Liver (tissue), 9 donors: ENCODE data around the gene COL20A1. TPM values are rescaled to one million over a fixed set of nuclear protein-coding genes. Genes with fewer than 3 reads are reported as not detected.

Source experiments
- DNase-seq: peaks from one replicate; pipeline ENCODE4 v3.0.0-alpha.2; 2017; ENCODE audit warnings: low spot score
- H3K27ac ChIP-seq, 2 donors: one replicate each; pipeline ENCODE4 v1.7.0; 2013; ENCODE audit warnings: inconsistent platforms in 2 of 2, low read length in 2 of 2, control low read depth in 1 of 2, low read depth in 1 of 2, mild to moderate bottlenecking in 1 of 2
- H3K27me3 ChIP-seq, 4 donors: one replicate each; pipeline versions ENCODE4 v1.6.1 to v1.7.0; 2013; ENCODE audit warnings: low read length in 3 of 4, inconsistent platforms in 1 of 4, mild to moderate bottlenecking in 1 of 4, moderate library complexity in 1 of 4; ENCODE audit not compliant: control insufficient read depth in 4 of 4, insufficient read depth in 4 of 4
- H3K36me3 ChIP-seq, 4 donors: one replicate each; pipeline versions ENCODE4 v1.6.1 to v1.7.0; 2013; ENCODE audit warnings: low read length in 3 of 4, mild to moderate bottlenecking in 3 of 4, low read depth in 1 of 4, moderate library complexity in 1 of 4; ENCODE audit not compliant: control insufficient read depth in 4 of 4, insufficient read depth in 3 of 4
- H3K4me1 ChIP-seq, 4 donors: one replicate each; pipeline versions ENCODE4 v1.6.1 to v1.7.0; 2013; ENCODE audit warnings: low read length in 3 of 4, mild to moderate bottlenecking in 3 of 4, moderate library complexity in 1 of 4; ENCODE audit not compliant: control insufficient read depth in 4 of 4, insufficient read depth in 4 of 4
- H3K4me3 ChIP-seq, 3 donors: one replicate each; pipeline versions ENCODE4 v1.6.1 to v1.7.0; 2013; ENCODE audit warnings: low read length in 3 of 3, control low read depth in 1 of 3, low read depth in 1 of 3, mild to moderate bottlenecking in 1 of 3
- H3K9ac ChIP-seq, 2 donors: one replicate each; pipeline ENCODE4 v1.7.0; 2013; ENCODE audit warnings: low read length in 2 of 2, mild to moderate bottlenecking in 2 of 2, moderate library complexity in 2 of 2, control low read depth in 1 of 2, low read depth in 1 of 2
- H3K9me3 ChIP-seq, 4 donors: one replicate each; pipeline versions ENCODE4 v1.6.1 to v1.7.0; 2013; ENCODE audit warnings: low read length in 3 of 4; ENCODE audit not compliant: control insufficient read depth in 4 of 4
- EGR1 ChIP-seq, 2 donors: IDR thresholded peaks; 2 replicates each; pipeline ENCODE4 v1.6.1; 2016 to 2018; ENCODE audit warnings: antibody characterized with exemption in 2 of 2, low read depth in 2 of 2
- FOXA2 ChIP-seq: IDR thresholded peaks from 2 replicates; pipeline ENCODE4 v1.6.1; 2016; ENCODE audit warnings: antibody characterized with exemption
- GABPA ChIP-seq, 2 donors: IDR thresholded peaks in 1 of 2; conservative IDR thresholded peaks in 1 of 2; 2 replicates each; pipeline ENCODE4 v1.6.1; 2016; ENCODE audit warnings: antibody characterized with exemption in 2 of 2, mild to moderate bottlenecking in 1 of 2, moderate library complexity in 1 of 2
- HNF4A ChIP-seq, 2 donors: conservative IDR thresholded peaks; 2 replicates each; pipeline ENCODE4 v1.6.1; 2016; ENCODE audit warnings: antibody characterized with exemption in 2 of 2, mild to moderate bottlenecking in 2 of 2
- HNF4G ChIP-seq: IDR thresholded peaks from 2 replicates; pipeline ENCODE4 v1.6.1; 2016; ENCODE audit warnings: antibody characterized with exemption
- NR2F2 ChIP-seq: IDR thresholded peaks from 2 replicates; pipeline ENCODE4 v1.6.1; 2016; ENCODE audit warnings: antibody characterized with exemption
- RAD21 ChIP-seq, 2 donors: IDR thresholded peaks; 2 replicates each; pipeline ENCODE4 v1.6.1; 2016; ENCODE audit warnings: antibody characterized with exemption in 2 of 2, mild to moderate bottlenecking in 2 of 2
- RXRA ChIP-seq, 2 donors: IDR thresholded peaks; 2 replicates each; pipeline ENCODE4 v1.6.1; 2017 to 2018; ENCODE audit warnings: antibody characterized with exemption in 2 of 2, mild to moderate bottlenecking in 1 of 2
- SP1 ChIP-seq: IDR thresholded peaks from 2 replicates; pipeline ENCODE4 v1.6.1; 2018; ENCODE audit warnings: antibody characterized with exemption, mild to moderate bottlenecking
- TAF1 ChIP-seq: conservative IDR thresholded peaks from 2 replicates; pipeline ENCODE4 v1.6.1; 2016; ENCODE audit warnings: antibody characterized with exemption, mild to moderate bottlenecking
- YY1 ChIP-seq: IDR thresholded peaks from 2 replicates; pipeline ENCODE4 v1.6.1; 2016; ENCODE audit warnings: antibody characterized with exemption, mild to moderate bottlenecking
- WGBS: extraction: QIAGEN DNeasy Blood & Tissue Kit; methylation state at CpG from one replicate; pipeline ENCODE4 v1.1.7; 2013; 5-methylcytosine and 5-hydroxymethylcytosine counted together
- polyA plus RNA-seq, 2 donors: library from polyadenylated mRNA; stranded (reverse) in 1 of 2; unstranded in 1 of 2; fragments of 200-250 nt in 1 of 2; fragments of >200 nt in 1 of 2; fragmentation: Nextera tagmentation in 1 of 2; extraction: Ambion mirVana in 1 of 2; gene quantifications; one replicate each; pipeline versions ENCODE4 v1.2.1 to v1.2.3, GENCODE V29; 2013 to 2015
- total RNA-seq, 2 donors: library from RNA; depleted of rRNA; stranded (reverse); fragments of >200 nt; gene quantifications; one replicate each; pipeline ENCODE4 v1.2.3, GENCODE V29; 2014
- TF ChIP-seq, protein P1 (sequence below): IDR thresholded peaks from 2 replicates; pipeline ENCODE4 v1.6.1; 2016; ENCODE audit warnings: antibody characterized with exemption, mild to moderate bottlenecking
- TF ChIP-seq, protein P2 (sequence below): IDR thresholded peaks from 2 replicates; pipeline ENCODE4 v1.6.1; 2016; ENCODE audit warnings: antibody characterized with exemption
- TF ChIP-seq, protein P3 (sequence below): IDR thresholded peaks from 2 replicates; pipeline ENCODE4 v1.6.1; 2016; ENCODE audit warnings: antibody characterized with exemption
- TF ChIP-seq, protein P4 (sequence below): fragments of 150-350 bp; IDR thresholded peaks from 2 replicates; pipeline ENCODE4 v1.5.1; 2017; ENCODE audit warnings: improper control_type of control experiment, low read depth, low read length; ENCODE audit not compliant: missing input control
- donor health status: healthy.
- donor health status: healthy.
- donor health status: healthy.
- donor health status: healthy.
- donor health status: healthy.

COL20A1 gene
- total and polyA plus RNA-seq, 4 donors: not detected

DNA sequence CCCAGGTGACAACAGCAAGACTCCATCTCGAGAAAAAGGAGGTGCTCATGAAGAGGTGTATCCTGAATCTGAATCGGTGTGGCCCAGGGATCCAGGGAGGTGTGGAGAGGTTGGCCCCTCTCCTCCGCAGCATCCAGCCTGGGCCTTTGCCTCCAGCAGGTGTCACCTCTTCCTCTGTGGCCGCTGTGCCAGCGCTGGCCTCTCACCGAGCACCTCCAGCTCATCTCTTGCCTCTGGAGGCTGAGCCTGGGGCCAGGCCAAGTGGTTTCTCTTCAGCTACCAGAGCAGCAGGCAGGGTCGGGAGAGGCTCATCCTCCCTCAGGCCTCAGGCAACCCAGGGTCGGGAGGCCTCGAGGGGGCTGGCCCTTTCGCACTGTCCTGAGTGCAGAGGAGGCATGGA, 1.2 kb upstream of the COL20A1 start:
- no peak overlapping the region for H3K27ac ChIP-seq
- H3K4me3 ChIP-seq: no peak overlapping the region
- H3K9ac ChIP-seq: no peak overlapping the region
- H3K4me1 ChIP-seq: peaks cover 4 to 5% (median 5%) of the 10 kb centered on the region in 4 donors
- peaks cover 2 to 17% (median 4%) of the 10 kb centered on the region in 4 donors for H3K36me3 ChIP-seq
- 78% methylated on average over 10 of the region's 10 CpGs for WGBS
- H3K27me3 ChIP-seq: peaks cover 0 to 7% (median 3%) of the 10 kb centered on the region in 4 donors
- no peaks in the 10 kb centered on the region for H3K9me3 ChIP-seq
- TF ChIP-seq HNF4G (no peak), EGR1 (IDR thresholded peaks at IDR 0.05; ENCODE audit: low read depth in 2 of 2) (no peak), RXRA (IDR thresholded peaks at IDR 0.05) (no peak), HNF4A (conservative IDR thresholded peaks at IDR 0.05) (no peak), FOXA2 (no peak), GABPA (IDR thresholded peaks at IDR 0.05 in 1 of 2, conservative IDR thresholded peaks at IDR 0.05 in 1 of 2) (no peak)
- DNase-seq: no peak

DNA sequence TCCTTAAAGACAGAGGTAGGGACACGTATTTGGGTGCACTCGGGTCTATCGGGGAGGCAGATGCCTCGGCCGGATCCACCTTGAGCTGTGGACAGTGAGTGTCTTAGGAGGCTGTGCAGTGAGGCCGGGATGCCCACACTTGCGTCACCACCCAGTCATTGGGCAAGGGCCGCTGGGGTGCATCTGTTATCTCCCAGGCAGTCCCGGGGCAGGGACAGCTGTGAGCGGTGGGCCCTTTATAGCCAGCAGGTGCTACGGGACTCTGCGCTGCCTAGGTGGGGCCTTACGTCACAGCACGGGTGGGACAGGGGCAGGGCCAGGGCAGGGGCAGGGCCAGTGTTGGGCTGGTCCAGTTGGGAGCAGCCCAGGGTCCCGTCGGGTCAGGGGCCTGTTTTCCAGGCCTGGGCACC, 689 bp upstream of the COL20A1 start:
- no peak overlapping the region for H3K4me3 ChIP-seq
- H3K9ac ChIP-seq: no peak overlapping the region
- H3K9me3 ChIP-seq: no peaks in the 10 kb centered on the region
- H3K27me3 ChIP-seq: peaks cover 0 to 7% (median 4%) of the 10 kb centered on the region in 4 donors
- peaks cover 2 to 17% (median 3%) of the 10 kb centered on the region in 4 donors for H3K36me3 ChIP-seq
- no peak for TF ChIP-seq RXRA (IDR thresholded peaks at IDR 0.05)
- TF ChIP-seq, protein P1, sequence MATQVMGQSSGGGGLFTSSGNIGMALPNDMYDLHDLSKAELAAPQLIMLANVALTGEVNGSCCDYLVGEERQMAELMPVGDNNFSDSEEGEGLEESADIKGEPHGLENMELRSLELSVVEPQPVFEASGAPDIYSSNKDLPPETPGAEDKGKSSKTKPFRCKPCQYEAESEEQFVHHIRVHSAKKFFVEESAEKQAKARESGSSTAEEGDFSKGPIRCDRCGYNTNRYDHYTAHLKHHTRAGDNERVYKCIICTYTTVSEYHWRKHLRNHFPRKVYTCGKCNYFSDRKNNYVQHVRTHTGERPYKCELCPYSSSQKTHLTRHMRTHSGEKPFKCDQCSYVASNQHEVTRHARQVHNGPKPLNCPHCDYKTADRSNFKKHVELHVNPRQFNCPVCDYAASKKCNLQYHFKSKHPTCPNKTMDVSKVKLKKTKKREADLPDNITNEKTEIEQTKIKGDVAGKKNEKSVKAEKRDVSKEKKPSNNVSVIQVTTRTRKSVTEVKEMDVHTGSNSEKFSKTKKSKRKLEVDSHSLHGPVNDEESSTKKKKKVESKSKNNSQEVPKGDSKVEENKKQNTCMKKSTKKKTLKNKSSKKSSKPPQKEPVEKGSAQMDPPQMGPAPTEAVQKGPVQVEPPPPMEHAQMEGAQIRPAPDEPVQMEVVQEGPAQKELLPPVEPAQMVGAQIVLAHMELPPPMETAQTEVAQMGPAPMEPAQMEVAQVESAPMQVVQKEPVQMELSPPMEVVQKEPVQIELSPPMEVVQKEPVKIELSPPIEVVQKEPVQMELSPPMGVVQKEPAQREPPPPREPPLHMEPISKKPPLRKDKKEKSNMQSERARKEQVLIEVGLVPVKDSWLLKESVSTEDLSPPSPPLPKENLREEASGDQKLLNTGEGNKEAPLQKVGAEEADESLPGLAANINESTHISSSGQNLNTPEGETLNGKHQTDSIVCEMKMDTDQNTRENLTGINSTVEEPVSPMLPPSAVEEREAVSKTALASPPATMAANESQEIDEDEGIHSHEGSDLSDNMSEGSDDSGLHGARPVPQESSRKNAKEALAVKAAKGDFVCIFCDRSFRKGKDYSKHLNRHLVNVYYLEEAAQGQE: no peak
- TF ChIP-seq, protein P2, sequence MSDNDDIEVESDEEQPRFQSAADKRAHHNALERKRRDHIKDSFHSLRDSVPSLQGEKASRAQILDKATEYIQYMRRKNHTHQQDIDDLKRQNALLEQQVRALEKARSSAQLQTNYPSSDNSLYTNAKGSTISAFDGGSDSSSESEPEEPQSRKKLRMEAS: no peak
- WGBS: 73% methylated on average over 16 of the region's 16 CpGs
- no peak overlapping the region for H3K27ac ChIP-seq
- DNase-seq: no peak
- peaks cover 4 to 5% (median 5%) of the 10 kb centered on the region in 4 donors for H3K4me1 ChIP-seq

DNA sequence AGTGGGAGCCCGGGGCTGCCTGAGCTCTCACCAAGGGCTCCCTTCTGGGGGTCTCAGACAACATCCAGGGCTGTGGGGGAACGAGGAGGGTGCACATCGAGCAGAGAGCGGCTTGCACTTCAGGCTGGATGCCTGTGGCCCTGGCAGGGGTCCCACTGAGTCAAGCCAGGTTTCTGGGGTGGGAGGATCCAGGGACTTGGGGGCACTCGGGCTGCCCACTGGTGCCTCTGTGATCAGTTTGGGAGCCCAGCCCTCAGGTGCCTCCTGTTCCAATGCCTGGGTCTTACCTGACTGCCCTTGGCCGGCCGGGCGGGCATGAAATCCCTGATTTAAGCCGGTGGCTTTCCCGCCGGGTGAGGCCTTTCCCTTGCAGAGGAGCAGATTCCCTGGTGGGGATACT, 470 bp downstream of the COL20A1 start:
- Histone ChIP-seq H3K9ac (no peak overlapping the region), H3K9me3 (no peaks in the 10 kb centered on the region), H3K4me1 (peaks cover 4 to 5% (median 5%) of the 10 kb centered on the region in 4 donors), H3K27me3 (peaks cover 0 to 14% (median 4%) of the 10 kb centered on the region in 4 donors), H3K36me3 (peaks cover 0 to 7% (median 2%) of the 10 kb centered on the region in 4 donors), H3K4me3 (no peak overlapping the region), H3K27ac (no peak overlapping the region)
- WGBS: 70% methylated on average over 11 of the region's 11 CpGs
- no peak for DNase-seq
- TF ChIP-seq, protein P3, sequence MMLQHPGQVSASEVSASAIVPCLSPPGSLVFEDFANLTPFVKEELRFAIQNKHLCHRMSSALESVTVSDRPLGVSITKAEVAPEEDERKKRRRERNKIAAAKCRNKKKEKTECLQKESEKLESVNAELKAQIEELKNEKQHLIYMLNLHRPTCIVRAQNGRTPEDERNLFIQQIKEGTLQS: no peak
- no peak for TF ChIP-seq SP1
- TF ChIP-seq, protein P2: no peak
- TF ChIP-seq EGR1 (IDR thresholded peaks at IDR 0.05; ENCODE audit: low read depth in 2 of 2): no peak
- TF ChIP-seq NR2F2: no peak
- TF ChIP-seq TAF1: no peak
- TF ChIP-seq, protein P1: no peak
- TF ChIP-seq, protein P4, sequence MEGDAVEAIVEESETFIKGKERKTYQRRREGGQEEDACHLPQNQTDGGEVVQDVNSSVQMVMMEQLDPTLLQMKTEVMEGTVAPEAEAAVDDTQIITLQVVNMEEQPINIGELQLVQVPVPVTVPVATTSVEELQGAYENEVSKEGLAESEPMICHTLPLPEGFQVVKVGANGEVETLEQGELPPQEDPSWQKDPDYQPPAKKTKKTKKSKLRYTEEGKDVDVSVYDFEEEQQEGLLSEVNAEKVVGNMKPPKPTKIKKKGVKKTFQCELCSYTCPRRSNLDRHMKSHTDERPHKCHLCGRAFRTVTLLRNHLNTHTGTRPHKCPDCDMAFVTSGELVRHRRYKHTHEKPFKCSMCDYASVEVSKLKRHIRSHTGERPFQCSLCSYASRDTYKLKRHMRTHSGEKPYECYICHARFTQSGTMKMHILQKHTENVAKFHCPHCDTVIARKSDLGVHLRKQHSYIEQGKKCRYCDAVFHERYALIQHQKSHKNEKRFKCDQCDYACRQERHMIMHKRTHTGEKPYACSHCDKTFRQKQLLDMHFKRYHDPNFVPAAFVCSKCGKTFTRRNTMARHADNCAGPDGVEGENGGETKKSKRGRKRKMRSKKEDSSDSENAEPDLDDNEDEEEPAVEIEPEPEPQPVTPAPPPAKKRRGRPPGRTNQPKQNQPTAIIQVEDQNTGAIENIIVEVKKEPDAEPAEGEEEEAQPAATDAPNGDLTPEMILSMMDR: no peak
- no peak for TF ChIP-seq RXRA (IDR thresholded peaks at IDR 0.05)
- no peak for TF ChIP-seq HNF4A (conservative IDR thresholded peaks at IDR 0.05)
- TF ChIP-seq RAD21 (IDR thresholded peaks at IDR 0.05): no peak
- no peak for TF ChIP-seq YY1
- no peak for TF ChIP-seq FOXA2
